CD4-positive, alpha-beta T cell treated with Interleukin-21 for 1 hour (primary cell): ENCODE measurements around the gene NUDT6.
"Not testable (repeated sequence)": the region's sequence is repeated elsewhere in the genome, so short reads cannot be mapped to it uniquely, and the experiment has no call there.

Experiments used
- DNase-seq: peaks from one replicate; pipeline ENCODE4 v3.0.0-alpha.2; 2020

Gene NUDT6

DNA sequence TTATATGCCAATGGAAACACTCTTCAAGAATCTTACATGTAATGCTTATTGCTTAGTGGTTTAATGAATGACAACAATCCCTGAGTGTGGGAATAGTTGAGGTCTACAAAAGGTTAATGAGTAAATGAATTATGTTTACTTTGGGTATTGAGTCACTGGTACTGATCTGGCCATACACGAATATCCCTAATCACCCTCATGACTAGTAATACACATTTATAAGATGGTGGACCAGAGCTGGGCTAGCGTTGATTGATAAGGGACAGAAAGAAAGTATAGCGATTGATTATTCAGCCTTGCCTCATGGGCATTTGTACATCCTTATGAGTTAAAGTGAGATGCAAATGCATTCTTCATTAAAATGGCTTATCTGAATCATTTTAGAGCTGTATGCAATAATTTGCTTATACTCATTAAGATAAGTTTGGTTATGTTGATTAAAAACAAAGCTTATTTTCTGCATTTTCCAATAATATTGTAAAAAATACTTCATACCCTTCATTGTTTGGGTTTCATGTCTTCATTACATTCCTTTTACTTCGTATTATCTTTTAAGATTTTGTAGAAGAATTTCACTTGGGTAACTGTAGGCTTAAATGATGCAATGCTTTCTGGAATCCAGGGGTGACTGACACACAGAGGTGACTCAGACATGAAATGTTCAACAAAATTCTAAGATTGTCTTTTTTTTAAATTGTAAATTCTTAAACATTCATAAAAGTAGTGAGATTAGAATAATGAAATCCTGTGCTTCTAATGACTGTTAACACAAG is 48.4 kb downstream of the NUDT6 start:
- no peak for DNase-seq

- no peak for DNase-seq
These were observed 49.3 kb downstream of the NUDT6 start for GRCh38 chr4:122873146-122873545.

DNA sequence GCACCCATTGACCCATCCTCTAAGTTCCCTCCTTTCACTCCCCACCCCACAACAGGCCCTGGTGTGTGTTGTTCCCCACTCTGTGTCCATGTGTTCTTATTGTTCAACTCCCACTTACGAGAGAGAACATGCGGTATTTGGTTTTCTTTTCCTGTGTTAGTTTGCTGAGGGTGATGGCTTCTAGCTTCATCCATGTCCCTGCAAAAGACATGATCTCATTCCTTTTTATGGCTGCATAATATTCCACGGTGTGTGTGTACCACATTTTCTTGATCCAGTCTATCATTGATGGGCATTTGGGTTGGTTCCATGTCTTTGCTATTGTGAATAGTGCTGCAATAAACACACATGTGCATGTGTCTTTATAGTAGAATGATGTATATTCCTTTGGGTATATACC is 54.2 kb downstream of the NUDT6 start:
- DNase-seq, result not testable (repeated sequence)

- no peak for DNase-seq
These were observed 57.0 kb downstream of the NUDT6 start for GRCh38 chr4:122865425-122865824.

DNA sequence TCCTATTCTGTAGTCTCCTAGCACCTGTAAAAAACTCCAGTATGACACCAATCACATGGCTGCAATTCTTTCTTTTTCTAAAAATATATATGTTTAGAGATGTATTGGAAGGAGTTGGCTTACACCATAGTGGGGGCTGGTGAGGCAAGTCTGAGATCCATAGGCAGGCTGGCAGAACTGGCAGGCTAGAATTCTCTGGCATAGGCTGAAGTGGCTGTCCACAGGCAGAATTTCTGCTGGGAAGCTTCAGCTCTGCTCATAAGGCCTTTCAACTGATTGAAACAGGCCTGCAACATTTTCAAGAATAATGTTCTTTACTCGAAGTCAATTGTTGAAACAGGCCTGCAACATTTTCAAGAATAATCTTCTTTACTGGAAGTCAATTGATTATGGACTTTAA is 58.8 kb downstream of the NUDT6 start:
- no peak for DNase-seq

DNA sequence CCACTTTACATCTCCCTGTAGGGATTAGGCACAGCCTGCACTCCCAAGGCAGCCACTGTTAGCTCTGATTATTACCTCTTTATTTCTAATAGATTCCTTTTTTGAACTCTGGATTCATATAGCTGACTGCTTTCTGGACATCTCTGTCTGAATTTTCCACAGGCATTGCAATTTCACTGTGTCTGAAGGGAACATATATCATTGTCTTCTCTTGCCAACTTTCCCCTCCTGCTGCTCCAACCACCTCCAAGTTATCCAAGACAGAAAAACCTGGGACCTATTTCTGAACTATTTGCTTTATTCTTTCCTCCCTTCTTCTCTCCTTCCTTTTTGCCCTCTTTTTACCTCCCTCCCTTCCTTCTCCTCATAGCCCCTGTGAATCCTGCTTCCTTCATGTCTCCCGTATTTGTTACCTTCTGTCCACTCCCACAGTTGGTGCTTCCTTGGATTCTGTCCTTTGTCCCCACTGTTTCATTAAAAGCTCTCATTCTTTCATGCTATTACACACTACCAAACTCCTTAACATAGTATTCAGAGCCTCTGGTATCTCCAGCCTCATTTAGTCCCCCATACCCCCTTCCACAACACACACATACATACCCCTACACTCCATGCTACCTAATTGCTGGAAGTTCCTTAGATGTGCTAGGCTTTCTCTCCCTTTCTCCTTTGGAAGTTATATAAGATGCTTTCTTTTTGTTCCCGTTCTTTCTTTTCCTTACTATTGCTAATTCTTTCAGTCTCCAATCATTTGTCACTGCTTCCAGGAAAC is 61.0 kb downstream of the NUDT6 start:
- DNase-seq, result no peak

GRCh38 chr4:122858705-122859104 is 63.7 kb downstream of the NUDT6 start:
- no peak for DNase-seq

DNA sequence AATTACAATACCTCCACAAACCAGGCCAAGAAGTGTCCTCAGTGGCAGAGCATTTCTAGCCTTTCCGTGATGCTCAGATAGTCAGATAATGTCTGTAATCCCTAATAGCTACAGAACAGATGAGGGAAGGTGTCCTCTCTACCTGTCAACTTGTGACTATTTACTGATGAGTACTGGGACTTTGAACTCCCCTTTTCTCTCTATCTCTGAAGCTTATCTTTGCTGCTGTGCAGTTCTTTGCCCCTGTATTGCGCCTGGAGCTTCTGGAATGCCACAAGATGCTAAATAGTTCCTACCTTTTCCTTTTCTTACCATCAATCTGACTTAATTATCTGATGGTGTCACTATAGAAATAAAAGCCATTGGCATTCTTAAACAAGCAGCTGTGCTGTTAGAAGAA is 65.2 kb downstream of the NUDT6 start:
- DNase-seq, result no peak

DNA sequence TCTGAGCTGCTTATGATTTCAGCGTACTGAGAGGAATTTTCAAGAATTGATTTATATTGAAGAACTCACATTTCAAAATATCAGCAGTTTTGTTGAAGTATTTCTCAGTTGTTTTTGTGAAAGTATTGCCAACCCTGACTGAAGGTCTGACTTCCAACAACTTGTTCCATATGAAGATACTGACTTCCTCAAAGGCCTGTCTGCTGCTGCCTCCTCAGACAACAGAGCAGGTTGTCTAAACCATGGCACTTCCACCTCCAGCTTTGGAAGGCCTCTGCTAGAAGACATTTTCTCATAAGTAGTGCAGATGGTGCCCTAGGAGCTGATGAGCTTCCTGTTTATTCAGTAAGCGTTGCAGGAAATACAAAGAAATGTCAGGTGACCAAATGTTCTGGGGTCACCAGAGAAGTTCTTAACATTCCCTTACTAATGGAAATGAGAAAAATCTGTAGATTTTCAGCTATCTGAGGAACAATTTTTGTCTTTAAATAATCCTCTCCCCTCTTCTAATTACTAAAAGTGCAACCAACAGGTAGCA is 67.0 kb downstream of the NUDT6 start:
- no peak for DNase-seq

- no peak for DNase-seq
These were observed 67.7 kb downstream of the NUDT6 start for GRCh38 chr4:122854447-122855352.

- DNase-seq, result no peak
These were observed 70.8 kb downstream of the NUDT6 start for GRCh38 chr4:122851568-122851967.

GRCh38 chr4:122849789-122850188 is 72.6 kb downstream of the NUDT6 start:
- DNase-seq, result not testable (repeated sequence)

- no peak for DNase-seq
These were observed 74.5 kb downstream of the NUDT6 start for GRCh38 chr4:122847931-122848330.

GRCh38 chr4:122845760-122846159 is 76.6 kb downstream of the NUDT6 start:
- DNase-seq, result no peak

DNA sequence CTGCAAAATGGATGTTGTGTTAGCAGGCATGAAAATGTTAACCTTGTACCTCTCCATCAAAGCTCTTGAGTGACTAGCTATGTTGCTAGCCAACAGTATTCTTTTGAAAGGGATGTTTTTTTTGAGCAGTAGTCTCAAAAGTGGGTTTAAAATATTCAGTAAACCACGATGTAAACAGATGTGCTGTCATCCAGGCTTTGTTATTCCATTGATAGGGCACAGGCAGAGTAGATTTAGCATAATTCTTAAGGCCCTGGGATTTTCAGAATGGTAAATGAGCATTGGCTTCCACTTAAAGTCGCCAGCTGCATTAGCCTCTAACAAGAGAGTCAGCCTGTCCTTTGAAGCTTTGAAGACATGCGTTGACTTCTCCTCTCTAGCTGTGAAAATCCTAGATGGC is 77.3 kb downstream of the NUDT6 start:
- no peak for DNase-seq

GRCh38 chr4:122844391-122844790 is 78.0 kb downstream of the NUDT6 start:
- DNase-seq, result not testable (repeated sequence)

DNA sequence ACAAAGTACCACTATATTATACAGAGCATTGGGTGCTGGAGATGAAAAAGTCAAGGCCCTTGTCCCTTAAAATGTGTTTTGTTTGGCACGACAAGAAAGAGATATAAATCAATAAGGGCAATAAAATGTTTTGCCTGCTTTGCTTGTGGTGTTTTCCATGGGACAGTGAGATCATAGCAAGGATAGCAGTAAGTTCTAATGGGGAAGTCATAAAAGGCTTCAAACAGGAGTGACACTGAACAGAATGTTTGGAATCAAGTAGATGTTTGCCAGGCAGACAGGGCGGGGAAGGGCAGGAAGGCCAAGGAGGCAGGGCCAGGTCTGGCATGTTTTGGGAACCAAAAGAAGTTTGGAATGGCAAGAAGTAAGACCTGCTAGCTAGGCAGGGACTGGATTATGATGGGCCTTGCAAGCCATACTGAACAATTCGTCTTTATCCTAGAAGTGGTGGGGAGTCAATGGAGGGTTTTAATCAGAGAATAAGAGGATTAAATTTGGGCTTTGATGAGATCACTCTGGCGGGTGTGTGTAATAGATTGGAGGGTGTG is 79.3 kb downstream of the NUDT6 start:
- DNase-seq, result no peak
